Left ventricle myocardium inferior (tissue), 1 donor: Measurements from ENCODE around the gene C12orf54. TPM values are rescaled to one million over a fixed set of nuclear protein-coding genes. Genes with fewer than 3 reads are reported as not detected.
"Not testable (repeated sequence)": the region's sequence is repeated elsewhere in the genome, so short reads cannot be mapped to it uniquely, and the experiment has no call there.

Experiments
- DNase-seq: peaks from one replicate; pipeline ENCODE4 v3.0.0-alpha.2; 2020
- H3K27ac ChIP-seq: fragments of 200-600 bp; replicated peaks from 2 replicates; pipeline ENCODE4 v1.8.0; 2021
- H3K27me3 ChIP-seq: fragments of 200-600 bp; 2 replicates; pipeline ENCODE4 v1.8.0; 2021; ENCODE audit warnings: low read depth
- H3K36me3 ChIP-seq: fragments of 200-600 bp; 2 replicates; pipeline ENCODE4 v1.8.0; 2021
- H3K4me1 ChIP-seq: fragments of 200-600 bp; 2 replicates; pipeline ENCODE4 v1.8.0; 2021
- H3K4me3 ChIP-seq: fragments of 200-600 bp; 2 replicates; pipeline ENCODE4 v1.8.0; 2021; ENCODE audit warnings: mild to moderate bottlenecking, moderate library complexity
- H3K9me3 ChIP-seq: fragments of 200-600 bp; replicated peaks from 2 replicates; pipeline ENCODE4 v1.8.0; 2021
- CTCF ChIP-seq: fragments of 200-600 bp; IDR thresholded peaks from 2 replicates; pipeline ENCODE4 v1.8.0; 2021; ENCODE audit warnings: antibody characterized with exemption, mild to moderate bottlenecking, borderline replicate concordance
- intact Hi-C: fragments of 100-400 bp; cut with micrococcal nuclease; formaldehyde crosslinking; loops from one replicate; pipeline ENCODE4 v1.11.0; 2022
- long read RNA-seq: library from polyadenylated mRNA; unstranded; transcript quantifications from one replicate; pipeline ENCODE4 v2.0.0, GENCODE V29; 2021
- total RNA-seq: library from RNA; stranded (reverse); fragmentation: NEBNext Ultra II Directional; extraction: Animal tissue kit (Norgen Biotek cat#: 25700); gene quantifications from one replicate; pipeline ENCODE4 v1.2.1, GENCODE V29; 2021
- donor health status: DM: no; HTN: yes; CAD: no; lungs with severe emphysema.

Gene C12orf54
- total RNA-seq: not detected
- long read RNA-seq: 0 reads

DNA sequence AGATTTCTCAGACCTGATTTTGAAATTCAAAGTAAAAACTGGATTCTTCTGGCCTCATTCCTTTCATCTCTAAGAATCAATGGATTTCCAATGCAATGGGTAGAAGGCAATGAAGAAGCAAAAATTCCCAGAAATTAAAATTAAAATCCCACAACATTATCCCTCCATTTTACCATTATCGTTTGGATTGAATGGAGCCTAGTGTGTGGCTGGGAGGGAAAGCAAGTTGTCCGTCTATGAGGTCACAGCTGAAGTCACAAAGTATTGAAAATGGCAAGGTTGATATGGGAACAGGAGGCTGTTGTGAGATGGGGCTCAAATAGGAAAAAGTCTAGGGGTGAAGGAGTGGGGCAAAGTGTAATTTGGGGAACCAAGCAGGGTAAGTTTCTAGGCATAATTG, at the start of gene C12orf54:
Gene C12orf54, plus strand, starts transcription at position 301 of the 400 bp plus-strand sequence. CDS start 799 bp downstream, outside the sequence.
- no peaks in the 10 kb centered on the region for H3K4me1 ChIP-seq
- H3K4me3 ChIP-seq: no peak within 1 kb of the TSS
- intact Hi-C loops: no loop called here
- DNase-seq: no peak
- no peak within 1 kb of the TSS for H3K27ac ChIP-seq
- peaks cover 16% of the 10 kb centered on the region for H3K27me3 ChIP-seq
- no peak for TF ChIP-seq CTCF
- no peaks in the 10 kb centered on the region for H3K36me3 ChIP-seq
- H3K9me3 ChIP-seq: peaks cover 14% of the 10 kb centered on the region

DNA sequence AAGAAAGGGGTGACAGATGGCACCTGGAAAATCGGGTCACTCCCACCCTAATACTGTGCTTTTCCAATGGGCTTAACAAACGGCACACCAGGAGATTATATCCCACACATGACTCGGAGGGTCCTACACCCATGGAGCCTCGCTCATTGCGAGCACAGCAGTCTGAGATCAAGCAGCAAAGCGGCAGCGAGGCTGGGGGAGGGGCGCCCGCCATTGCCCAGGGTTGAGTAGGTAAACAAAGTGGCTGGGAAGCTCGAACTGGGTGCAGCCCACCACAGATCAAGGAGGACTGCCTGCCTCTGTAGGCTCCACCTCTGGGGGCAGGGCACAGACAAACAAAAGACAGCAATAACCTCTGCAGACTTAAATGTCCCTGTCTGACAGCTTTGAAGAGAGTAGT, 48.3 kb upstream of the C12orf54 start:
- H3K36me3 ChIP-seq, DNase-seq, H3K27me3 ChIP-seq, intact Hi-C loops, H3K27ac ChIP-seq, H3K4me1 ChIP-seq, H3K4me3 ChIP-seq: not testable (repeated sequence)
- H3K9me3 ChIP-seq: peaks cover 17% of the 10 kb centered on the region

DNA sequence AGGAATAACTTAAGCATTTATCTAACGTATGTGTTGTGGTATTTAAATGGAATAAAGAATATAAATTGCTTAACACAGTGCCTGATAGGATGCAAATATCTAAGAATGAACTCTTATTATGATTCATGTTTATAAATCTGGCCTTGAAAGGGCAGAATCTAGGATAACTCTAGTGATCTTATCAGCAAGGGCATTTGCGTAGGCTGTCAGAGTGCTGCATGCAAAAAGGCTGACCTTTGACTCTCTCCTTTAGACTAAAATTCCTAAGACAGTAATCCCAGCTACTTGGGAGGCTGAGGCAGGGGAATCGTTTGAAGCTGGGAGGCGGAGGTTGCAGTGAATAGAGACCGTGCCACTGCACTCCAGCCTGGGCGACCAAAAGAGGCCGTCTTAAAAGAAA, 41.2 kb upstream of the C12orf54 start:
- TF ChIP-seq CTCF: no peak
- Histone ChIP-seq H3K4me1 (peaks cover 6% of the 10 kb centered on the region), H3K36me3 (no peaks in the 10 kb centered on the region), H3K9me3 (peaks cover 3% of the 10 kb centered on the region), H3K27me3 (no peaks in the 10 kb centered on the region), H3K27ac (no peak overlapping the region), H3K4me3 (no peak overlapping the region)
- intact Hi-C loops: no loop called here
- no peak for DNase-seq

- no peak for TF ChIP-seq CTCF
- DNase-seq: no peak
- H3K36me3 ChIP-seq: no peaks in the 10 kb centered on the region
- intact Hi-C loops: no loop called here
- no peak overlapping the region for H3K27ac ChIP-seq
- H3K9me3 ChIP-seq: peaks cover under 1% of the 10 kb centered on the region
- H3K27me3 ChIP-seq: no peaks in the 10 kb centered on the region
- H3K4me1 ChIP-seq: peaks cover 16% of the 10 kb centered on the region
- no peak overlapping the region for H3K4me3 ChIP-seq
Observed at GRCh38 chr12:48442179-48442847, 40.0 kb upstream of the C12orf54 start.

DNA sequence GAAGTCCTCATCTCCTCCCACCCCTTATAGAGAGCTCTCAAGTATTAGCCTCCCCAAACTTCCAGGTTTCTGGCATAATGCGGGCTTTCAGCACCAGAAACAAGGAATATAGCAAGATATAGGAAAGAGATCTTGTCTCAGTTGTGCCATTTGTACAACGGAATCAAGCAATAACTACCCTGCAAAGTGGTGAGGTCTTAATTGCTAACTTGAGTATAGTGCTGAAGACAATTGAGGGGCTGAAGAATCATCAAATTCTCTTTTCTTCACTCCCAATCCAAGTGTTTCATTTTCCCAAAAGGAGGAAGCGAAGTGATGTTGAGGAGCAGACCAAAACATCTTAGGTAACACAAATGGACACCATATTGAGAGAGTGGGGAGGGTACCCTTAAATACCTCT, 36.8 kb upstream of the C12orf54 start:
- Histone ChIP-seq H3K4me1 (peaks cover 16% of the 10 kb centered on the region), H3K4me3 (no peak overlapping the region), H3K9me3 (peaks cover 13% of the 10 kb centered on the region), H3K27me3 (no peaks in the 10 kb centered on the region), H3K36me3 (no peaks in the 10 kb centered on the region), H3K27ac (no peak overlapping the region)
- intact Hi-C loops: no loop called here
- DNase-seq: no peak
- TF ChIP-seq CTCF: no peak

DNA sequence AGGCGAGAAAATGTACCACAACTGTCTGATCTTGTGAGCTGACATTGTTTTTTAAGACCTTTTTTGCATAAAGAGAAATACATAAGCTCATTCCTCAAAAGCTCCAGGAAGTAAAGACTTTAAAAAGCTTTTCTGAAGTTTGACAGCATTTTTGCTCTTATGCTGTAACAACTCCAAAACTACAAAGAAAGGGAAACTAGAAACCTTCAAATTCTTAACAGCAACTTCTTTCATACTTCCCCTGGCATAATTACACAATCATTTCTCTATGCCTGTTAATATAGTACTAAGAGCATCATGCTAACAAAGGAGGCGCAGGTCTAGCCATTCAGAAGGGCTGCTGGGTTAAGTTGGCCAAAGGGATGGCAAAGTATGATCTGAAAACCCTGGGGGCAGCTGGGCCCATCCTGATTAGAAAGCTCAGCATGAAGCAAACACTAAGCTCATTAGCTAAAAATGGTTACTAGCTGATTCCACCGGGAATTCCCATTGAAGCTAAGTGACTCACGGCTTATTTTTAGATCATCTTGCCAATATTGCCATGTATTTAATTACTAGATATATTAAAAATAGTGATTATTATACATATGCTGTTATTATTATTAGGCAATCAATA, 36.0 kb upstream of the C12orf54 start:
- peak overlapping the region; percentile 6 for H3K27ac ChIP-seq
- intact Hi-C loops: no loop called here

More for the DNA sequence above, 36.0 kb upstream of the C12orf54 start:
- H3K4me3 ChIP-seq: no peak overlapping the region
- no peaks in the 10 kb centered on the region for H3K27me3 ChIP-seq
- H3K4me1 ChIP-seq: peaks cover 16% of the 10 kb centered on the region
- no peak for TF ChIP-seq CTCF
- H3K9me3 ChIP-seq: peaks cover 14% of the 10 kb centered on the region
- no peak for DNase-seq
- H3K36me3 ChIP-seq: no peaks in the 10 kb centered on the region
